ENCODE results near the gene ACO2. TPM values are rescaled to one million over a fixed set of nuclear protein-coding genes. Genes with fewer than 3 reads are reported as not detected.
A peak's percentile ranks its signal among the peaks of the same experiment; 100 is the strongest.

Gene ACO2
- total RNA-seq, 1 experiment from 2014 or later: 71.5 TPM

DNA sequence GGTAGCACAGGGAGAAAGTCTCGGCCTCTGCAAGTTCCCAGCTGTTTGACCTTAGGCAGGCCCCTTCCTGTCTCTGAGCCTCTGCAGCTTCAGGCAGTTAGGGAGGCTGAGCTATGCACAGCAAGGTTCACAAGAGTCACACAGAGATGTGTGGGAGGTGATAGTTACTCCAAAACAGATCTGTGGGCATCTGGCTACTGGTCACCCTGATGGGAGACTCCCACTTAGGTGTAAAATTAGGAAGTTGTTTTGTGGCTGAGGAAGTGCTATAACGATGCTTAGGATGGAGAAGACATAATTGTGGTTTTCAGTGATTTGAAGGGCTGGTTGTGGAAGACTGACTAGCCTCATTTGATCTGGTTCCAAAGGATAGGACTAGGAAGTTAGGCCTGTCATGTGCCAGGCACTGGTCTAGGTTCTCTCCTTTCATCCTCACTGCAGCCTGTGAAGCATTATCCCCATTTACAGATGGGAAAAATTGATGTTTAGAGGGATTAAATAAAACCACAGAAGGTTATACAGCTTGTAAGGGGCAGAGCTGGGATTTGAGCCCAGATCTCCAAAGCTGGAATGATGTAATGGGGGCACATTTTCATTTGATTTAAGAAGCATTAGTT lies 13.5 kb downstream of the ACO2 start:
- DNase-seq (ENCODE audit: low read depth, low spot score): no peak
- POLR2A ChIA-PET: no interaction called here
- in situ Hi-C loops (cut with HindIII; ENCODE audit: low pct_unique_long_range_greater_than_20kb, low sequenced_read_pairs): no loop called here
- TF ChIP-seq SIN3A (IDR thresholded peaks at IDR 0.05; ENCODE audit: borderline replicate concordance, insufficient read depth, low read depth, low read length) (no peak), POLR2AphosphoS5 (IDR thresholded peaks at IDR 0.05; ENCODE audit: low read depth, low read length) (no peak), TCF7L2 (IDR thresholded peaks at IDR 0.05; ENCODE audit: low read depth, low read length) (no peak)
- TF ChIP-seq, protein P1, sequence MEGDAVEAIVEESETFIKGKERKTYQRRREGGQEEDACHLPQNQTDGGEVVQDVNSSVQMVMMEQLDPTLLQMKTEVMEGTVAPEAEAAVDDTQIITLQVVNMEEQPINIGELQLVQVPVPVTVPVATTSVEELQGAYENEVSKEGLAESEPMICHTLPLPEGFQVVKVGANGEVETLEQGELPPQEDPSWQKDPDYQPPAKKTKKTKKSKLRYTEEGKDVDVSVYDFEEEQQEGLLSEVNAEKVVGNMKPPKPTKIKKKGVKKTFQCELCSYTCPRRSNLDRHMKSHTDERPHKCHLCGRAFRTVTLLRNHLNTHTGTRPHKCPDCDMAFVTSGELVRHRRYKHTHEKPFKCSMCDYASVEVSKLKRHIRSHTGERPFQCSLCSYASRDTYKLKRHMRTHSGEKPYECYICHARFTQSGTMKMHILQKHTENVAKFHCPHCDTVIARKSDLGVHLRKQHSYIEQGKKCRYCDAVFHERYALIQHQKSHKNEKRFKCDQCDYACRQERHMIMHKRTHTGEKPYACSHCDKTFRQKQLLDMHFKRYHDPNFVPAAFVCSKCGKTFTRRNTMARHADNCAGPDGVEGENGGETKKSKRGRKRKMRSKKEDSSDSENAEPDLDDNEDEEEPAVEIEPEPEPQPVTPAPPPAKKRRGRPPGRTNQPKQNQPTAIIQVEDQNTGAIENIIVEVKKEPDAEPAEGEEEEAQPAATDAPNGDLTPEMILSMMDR (IDR thresholded peaks at IDR 0.05): no peak
- TF ChIP-seq, protein P2, sequence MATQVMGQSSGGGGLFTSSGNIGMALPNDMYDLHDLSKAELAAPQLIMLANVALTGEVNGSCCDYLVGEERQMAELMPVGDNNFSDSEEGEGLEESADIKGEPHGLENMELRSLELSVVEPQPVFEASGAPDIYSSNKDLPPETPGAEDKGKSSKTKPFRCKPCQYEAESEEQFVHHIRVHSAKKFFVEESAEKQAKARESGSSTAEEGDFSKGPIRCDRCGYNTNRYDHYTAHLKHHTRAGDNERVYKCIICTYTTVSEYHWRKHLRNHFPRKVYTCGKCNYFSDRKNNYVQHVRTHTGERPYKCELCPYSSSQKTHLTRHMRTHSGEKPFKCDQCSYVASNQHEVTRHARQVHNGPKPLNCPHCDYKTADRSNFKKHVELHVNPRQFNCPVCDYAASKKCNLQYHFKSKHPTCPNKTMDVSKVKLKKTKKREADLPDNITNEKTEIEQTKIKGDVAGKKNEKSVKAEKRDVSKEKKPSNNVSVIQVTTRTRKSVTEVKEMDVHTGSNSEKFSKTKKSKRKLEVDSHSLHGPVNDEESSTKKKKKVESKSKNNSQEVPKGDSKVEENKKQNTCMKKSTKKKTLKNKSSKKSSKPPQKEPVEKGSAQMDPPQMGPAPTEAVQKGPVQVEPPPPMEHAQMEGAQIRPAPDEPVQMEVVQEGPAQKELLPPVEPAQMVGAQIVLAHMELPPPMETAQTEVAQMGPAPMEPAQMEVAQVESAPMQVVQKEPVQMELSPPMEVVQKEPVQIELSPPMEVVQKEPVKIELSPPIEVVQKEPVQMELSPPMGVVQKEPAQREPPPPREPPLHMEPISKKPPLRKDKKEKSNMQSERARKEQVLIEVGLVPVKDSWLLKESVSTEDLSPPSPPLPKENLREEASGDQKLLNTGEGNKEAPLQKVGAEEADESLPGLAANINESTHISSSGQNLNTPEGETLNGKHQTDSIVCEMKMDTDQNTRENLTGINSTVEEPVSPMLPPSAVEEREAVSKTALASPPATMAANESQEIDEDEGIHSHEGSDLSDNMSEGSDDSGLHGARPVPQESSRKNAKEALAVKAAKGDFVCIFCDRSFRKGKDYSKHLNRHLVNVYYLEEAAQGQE (IDR thresholded peaks at IDR 0.05; ENCODE audit: insufficient read depth in 1 of 2, low read depth in 2 of 2, low read length in 1 of 2): no peak
- Histone ChIP-seq H3K9me3 (ENCODE audit: control insufficient read depth, insufficient read depth, low read depth, low read length) (no peaks in the 10 kb centered on the region), H3K36me3 (ENCODE audit: control insufficient read depth, insufficient read depth, low read length) (no peaks in the 10 kb centered on the region), H3K4me3 (ENCODE audit: low read depth in 2 of 2, low read length in 2 of 2) (no peak overlapping the region), H3K4me1 (ENCODE audit: control insufficient read depth, insufficient read depth, low read length) (peaks cover 37% of the 10 kb centered on the region), H3K27me3 (ENCODE audit: control insufficient read depth, insufficient read depth, low read length) (no peaks in the 10 kb centered on the region), H3K27ac (ENCODE audit: low read length) (no peak overlapping the region)
- CTCF ChIA-PET: no interaction called here
- peak; percentile 51; the same call in 1 of the 2 replicates for ATAC-seq
- BruUV-seq (replicated peaks): no TSS peak
- intact Hi-C loops (cut with micrococcal nuclease; ENCODE audit: unreplicated experiment): no loop called here

DNA sequence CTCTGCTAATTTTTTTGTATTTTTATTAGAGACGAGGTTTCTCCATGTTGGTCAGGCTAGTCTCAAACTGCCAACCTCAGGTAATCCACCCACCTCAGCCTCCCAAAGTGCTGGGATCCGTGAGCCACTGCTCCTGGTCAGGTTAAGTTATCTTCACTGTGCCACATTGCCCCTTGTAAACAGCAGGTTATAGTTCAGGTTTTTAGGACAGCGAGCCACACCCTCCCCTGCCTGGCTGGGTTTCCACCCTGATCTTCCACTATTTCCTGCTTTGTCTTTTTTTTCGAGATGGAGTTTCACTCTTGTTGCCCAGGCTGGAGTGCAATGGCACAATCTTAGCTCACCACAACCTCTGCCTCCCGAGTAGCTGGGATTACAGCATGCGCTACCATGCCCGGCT lies 16.1 kb downstream of the ACO2 start:
- Histone ChIP-seq H3K27me3 (ENCODE audit: control insufficient read depth, insufficient read depth, low read length) (no peaks in the 10 kb centered on the region), H3K9me3 (ENCODE audit: control insufficient read depth, insufficient read depth, low read depth, low read length) (no peaks in the 10 kb centered on the region), H3K36me3 (ENCODE audit: control insufficient read depth, insufficient read depth, low read length) (no peaks in the 10 kb centered on the region), H3K4me3 (ENCODE audit: low read depth in 2 of 2, low read length in 2 of 2) (no peak overlapping the region), H3K27ac (ENCODE audit: low read length) (no peak overlapping the region), H3K4me1 (ENCODE audit: control insufficient read depth, insufficient read depth, low read length) (peaks cover 27% of the 10 kb centered on the region)
- CTCF ChIA-PET: interaction anchor here (0.7 kb wide), 1 partner anchor 34 kb away, joined by 9 read pairs; no protein-coding TSS in a partner anchor
- no TSS peak for BruUV-seq (replicated peaks)
- ATAC-seq (no peak), DNase-seq (ENCODE audit: low read depth, low spot score) (no peak)
- in situ Hi-C loops (cut with HindIII; ENCODE audit: low pct_unique_long_range_greater_than_20kb, low sequenced_read_pairs): no loop called here
- POLR2A ChIA-PET: interaction anchor here (0.6 kb wide), 1 partner anchor 84 kb away, joined by 4 read pairs; no protein-coding TSS in a partner anchor
- TF ChIP-seq SIN3A (IDR thresholded peaks at IDR 0.05; ENCODE audit: borderline replicate concordance, insufficient read depth, low read depth, low read length): no peak
- no peak for TF ChIP-seq POLR2AphosphoS5 (IDR thresholded peaks at IDR 0.05; ENCODE audit: low read depth, low read length)
- no peak for TF ChIP-seq TCF7L2 (IDR thresholded peaks at IDR 0.05; ENCODE audit: low read depth, low read length)
- TF ChIP-seq, protein P1 (IDR thresholded peaks at IDR 0.05): no peak
- TF ChIP-seq, protein P2 (IDR thresholded peaks at IDR 0.05; ENCODE audit: insufficient read depth in 1 of 2, low read depth in 2 of 2, low read length in 1 of 2): no peak
- intact Hi-C loops (cut with micrococcal nuclease; ENCODE audit: unreplicated experiment): no loop called here
